Measurements from ENCODE around the gene DPP7.
"Not testable (repeated sequence)": the region's sequence is repeated elsewhere in the genome, so short reads cannot be mapped to it uniquely, and the experiment has no call there.

The DPP7 gene

GRCh38 chr9:137069508-137070091 is 44.9 kb downstream of the DPP7 start:
- DNase-seq, result no peak

GRCh38 chr9:137068539-137069507 is 45.7 kb downstream of the DPP7 start:
- no peak for DNase-seq

DNA sequence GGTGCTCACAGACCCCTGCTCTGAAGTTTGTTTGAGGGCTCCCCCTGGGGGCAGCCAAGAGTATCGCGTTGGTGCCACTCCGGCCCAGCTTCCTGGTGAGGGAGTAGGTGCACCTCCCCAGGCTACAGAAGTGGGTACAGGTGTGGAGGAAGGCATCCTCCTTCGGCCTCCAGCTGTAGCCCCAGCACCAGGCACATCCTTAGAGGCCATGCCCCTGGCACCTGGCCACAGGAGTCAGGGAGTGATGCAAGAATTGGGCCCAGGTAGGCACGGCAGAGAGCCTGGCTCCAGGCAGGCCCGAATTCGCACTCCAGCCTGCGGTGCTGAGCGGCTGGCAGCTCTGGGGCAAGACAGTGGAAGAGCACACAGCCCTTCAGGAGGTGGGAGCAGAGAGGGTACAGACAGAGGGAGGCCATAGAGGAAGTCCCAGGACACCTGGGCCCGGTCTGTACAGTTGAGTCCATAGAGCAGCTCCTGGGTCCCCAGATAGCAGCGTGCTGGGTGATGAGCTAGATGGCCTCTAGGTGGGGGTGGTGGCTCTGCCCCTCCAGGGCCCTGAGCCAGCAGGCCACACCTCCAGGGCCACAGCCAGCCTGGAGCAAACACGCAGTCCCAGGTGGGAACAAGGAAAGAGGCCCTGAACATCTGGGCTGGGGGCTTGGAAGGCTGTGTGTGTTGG is 46.5 kb downstream of the DPP7 start:
- DNase-seq, result peak; percentile 83

- DNase-seq, result no peak
These were observed 48.3 kb downstream of the DPP7 start for GRCh38 chr9:137066096-137066861.

DNA sequence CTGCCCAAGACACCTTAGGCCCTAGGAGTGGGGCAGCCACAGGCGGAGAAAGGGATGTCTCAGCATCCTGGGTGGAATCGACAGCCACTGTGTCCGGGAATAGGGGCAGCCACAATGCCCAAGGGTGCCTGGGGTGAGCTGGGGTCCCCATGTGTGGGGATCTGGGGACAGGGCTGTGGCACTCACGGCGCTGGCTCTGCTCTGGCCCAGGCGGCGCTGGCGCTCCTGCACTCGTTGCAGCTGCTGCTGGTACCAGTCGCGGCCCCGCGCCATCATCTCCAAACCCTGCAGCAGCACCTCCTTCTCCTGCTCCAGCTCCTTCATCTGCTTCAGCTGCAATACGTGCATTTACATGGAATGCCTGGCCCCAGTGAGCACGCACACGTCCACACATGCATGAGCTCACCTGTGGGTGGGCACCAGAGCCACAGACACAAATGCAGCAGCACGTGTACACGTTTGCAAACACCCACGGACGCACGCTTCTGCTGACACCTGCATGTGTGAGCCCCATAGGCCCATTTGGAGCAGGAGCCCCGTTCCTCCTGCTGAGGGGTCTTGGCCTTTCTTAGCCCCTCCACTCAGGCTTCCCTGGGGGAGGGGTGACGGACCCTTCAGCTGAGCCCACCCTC is 49.1 kb downstream of the DPP7 start:
- DNase-seq, result no peak

DNA sequence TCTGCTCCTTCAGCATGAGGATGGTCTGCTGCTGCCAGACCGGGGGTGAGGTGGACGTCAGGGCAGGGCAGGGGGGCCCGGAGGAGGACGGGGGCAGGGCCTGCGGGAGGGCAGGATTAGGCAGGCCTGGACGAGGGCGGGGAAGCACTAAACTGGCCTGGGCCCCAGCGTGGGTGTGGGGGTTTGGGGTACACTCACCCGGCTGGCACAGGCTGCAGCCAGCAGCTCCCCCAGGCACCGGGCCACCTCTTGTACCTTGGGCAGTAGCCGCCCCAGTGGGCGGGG is 49.7 kb downstream of the DPP7 start:
- no peak for DNase-seq

DNA sequence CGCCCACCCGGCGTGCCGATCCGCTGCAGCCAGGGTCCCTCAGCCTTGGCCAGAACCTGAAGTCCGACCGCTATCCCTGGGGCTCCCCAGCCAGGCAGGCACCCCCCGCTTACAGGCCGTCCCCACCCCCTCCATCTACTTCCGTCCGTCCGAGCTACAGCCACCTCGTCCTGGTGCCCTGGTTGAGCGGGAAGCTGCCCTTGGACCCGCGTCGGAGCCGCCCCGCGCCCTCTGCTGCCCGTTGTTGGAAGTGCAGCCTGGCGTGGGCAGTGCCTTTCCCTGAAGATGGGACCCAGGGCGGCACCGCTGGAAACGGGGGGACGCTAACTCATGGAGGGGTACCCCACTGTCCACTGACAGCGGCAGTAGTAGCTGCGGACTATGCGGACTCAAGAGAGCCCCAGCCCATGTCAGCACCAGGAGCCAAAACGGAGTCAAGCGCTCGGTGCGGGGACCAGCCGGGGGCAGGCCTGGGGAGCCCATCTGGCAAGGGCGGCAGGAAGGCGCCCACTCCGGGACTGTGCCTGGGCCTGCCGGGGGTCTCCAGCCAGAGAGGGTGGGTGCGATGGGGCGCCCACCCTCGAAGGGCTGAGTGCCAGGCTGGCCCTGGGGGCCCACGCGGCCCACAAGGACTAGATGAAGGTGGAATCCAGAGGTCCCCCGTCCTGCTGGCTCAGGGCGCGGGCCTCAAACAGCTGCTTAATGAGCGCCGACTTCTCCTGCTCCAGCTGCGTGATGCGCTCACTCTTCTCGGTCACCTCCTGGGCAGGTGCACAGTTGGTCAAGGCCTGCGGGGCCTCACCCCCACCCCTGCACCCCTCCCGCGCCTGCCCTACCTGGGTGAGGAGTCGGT is 50.3 kb downstream of the DPP7 start:
- no peak for DNase-seq

- DNase-seq, result no peak
These were observed 51.1 kb downstream of the DPP7 start for GRCh38 chr9:137063311-137064026.

DNA sequence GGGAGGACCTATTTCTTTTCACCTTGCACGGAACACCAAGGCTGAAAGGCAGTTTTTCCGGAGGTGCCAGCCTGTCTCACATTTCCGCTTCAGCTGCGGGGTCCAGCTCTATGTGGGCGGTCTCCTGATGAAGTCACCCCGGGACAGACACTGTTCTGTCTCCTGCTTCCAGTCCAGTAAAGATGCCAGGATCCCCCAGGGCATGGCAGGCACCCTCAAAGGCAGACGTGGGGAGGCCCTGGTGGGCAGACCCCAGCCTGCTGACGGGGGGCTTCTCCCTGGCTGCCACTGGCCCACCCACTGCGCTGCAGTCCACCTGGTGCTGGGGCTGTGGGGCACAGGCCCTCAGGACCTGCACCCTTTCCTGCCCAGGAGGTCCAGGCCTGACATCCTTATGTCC is 51.7 kb downstream of the DPP7 start:
- DNase-seq, result not testable (repeated sequence)

DNA sequence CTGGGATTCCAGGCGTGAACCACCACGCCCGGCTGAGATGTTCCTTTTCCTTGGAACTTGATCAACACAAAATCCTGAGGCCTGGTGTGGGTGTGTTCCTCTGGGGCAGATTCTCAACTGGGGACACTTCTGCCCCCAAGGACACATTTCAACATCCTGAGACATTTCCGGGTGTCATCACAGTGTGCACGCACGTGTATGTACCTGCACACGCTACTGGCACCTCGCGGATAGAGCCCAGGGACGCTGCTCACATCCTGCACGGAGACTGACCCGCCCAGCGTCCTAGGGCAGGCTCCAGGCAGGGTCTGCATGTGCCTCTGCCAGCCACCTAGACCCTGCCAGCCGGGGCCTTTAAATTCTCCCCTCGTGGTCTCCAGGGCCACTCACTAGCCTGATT is 52.1 kb downstream of the DPP7 start:
- no peak for DNase-seq
